Ovary (tissue), 9 donors: ENCODE data around the gene MAD1L1. TPM values are rescaled to one million over a fixed set of nuclear protein-coding genes. Genes with fewer than 3 reads are reported as not detected.
"Not testable (repeated sequence)": the region's sequence is repeated elsewhere in the genome, so short reads cannot be mapped to it uniquely, and the experiment has no call there.

Experiments used
- DNase-seq, 5 donors: peaks; one replicate each; pipeline ENCODE4 v3.0.0-alpha.2; 2019 to 2020
- H3K27ac ChIP-seq, 2 donors: fragments of 200-600 bp; one replicate each; pipeline versions ENCODE4 v1.5.1 to v1.8.0; 2019 to 2022
- H3K27me3 ChIP-seq: fragments of 200-600 bp; one replicate; pipeline ENCODE4 v1.8.0; 2022
- H3K36me3 ChIP-seq: fragments of 200-600 bp; sonication (generic); one replicate; pipeline ENCODE4 v1.5.1; 2019
- H3K4me1 ChIP-seq: one replicate; pipeline ENCODE4 v1.8.1; 2013; ENCODE audit warnings: mild to moderate bottlenecking, moderate library complexity; ENCODE audit not compliant: insufficient read depth
- H3K4me3 ChIP-seq: fragments of 200-600 bp; sonication (generic); one replicate; pipeline ENCODE4 v1.5.1; 2017
- H3K9me3 ChIP-seq, 2 donors: fragments of 200-600 bp in 1 of 2; sonication (generic) in 1 of 2; one replicate each; pipeline versions ENCODE4 v1.5.1 to v1.8.1; 2013 to 2019; ENCODE audit warnings: mild to moderate bottlenecking in 1 of 2, moderate library complexity in 1 of 2
- CTCF ChIP-seq, 3 donors: fragments of 450-650 bp in 2 of 3; fragments of 200-600 bp in 1 of 3; IDR thresholded peaks; one replicate each; pipeline versions ENCODE4 v1.5.1 to v1.8.0; 2016 to 2022; ENCODE audit warnings: antibody characterized with exemption in 3 of 3, mild to moderate bottlenecking in 1 of 3
- EP300 ChIP-seq: sonication (generic); formaldehyde crosslinking; IDR thresholded peaks from one replicate; pipeline ENCODE4 v1.6.1; 2017; ENCODE audit warnings: antibody characterized with exemption
- POLR2A ChIP-seq: fragments of 450-650 bp; IDR thresholded peaks from one replicate; pipeline ENCODE4 v1.6.1; 2017; ENCODE audit warnings: antibody characterized with exemption, mild to moderate bottlenecking, moderate library complexity
- WGBS, 3 donors: extraction: QIAGEN DNeasy Blood & Tissue Kit in 1 of 3; methylation state at CpG; one replicate each; pipeline versions ENCODE4 v1.1.5 to v1.1.7; 2013 to 2017; 5-methylcytosine and 5-hydroxymethylcytosine counted together
- intact Hi-C, 4 donors: fragments of 100-400 bp; cut with DNase I; formaldehyde crosslinking; loops; one replicate each; pipeline versions ENCODE4 v1.11.0 to v1.15.1; 2022 to 2023
- polyA plus RNA-seq, 2 donors: library from polyadenylated mRNA; stranded (reverse); fragments of 200-250 nt in 1 of 2; fragments of 350-450 nt in 1 of 2; fragmentation: Illumina TruSeq in 1 of 2; extraction: RNeasy Lipid Tissue Mini Kit (QIAGEN cat#74804) in 1 of 2; gene quantifications; one replicate each; pipeline ENCODE4 v1.2.3, GENCODE V29; 2013 to 2014
- total RNA-seq, 7 donors: library from RNA; depleted of rRNA in 2 of 7; stranded (reverse); fragments of >200 nt in 2 of 7; fragmentation: NEBNext Ultra II Directional in 3 of 7; extraction: Animal tissue kit (Norgen Biotek cat#: 25700) in 3 of 7; gene quantifications; one replicate each; pipeline versions ENCODE4 v1.1.0 to v1.2.4, GENCODE V29; 2016 to 2023
- donor health status: DM: no; HTN: no; CAD: no; lungs with moderate emphysema.
- donor health status: DM: no; HTN: no; CAD: no.
- donor health status: Bipolar disorder and iron deficiency.
- donor health status: DM: yes; HTN: yes; CAD: no.
- donor health status: DM: no; HTN: no; CAD: no.
- donor health status: DM: yes; HTN: yes; CAD: no.

MAD1L1 gene
- total and polyA plus RNA-seq, 9 donors: 5.9 to 36.6 (median 22.8) TPM

- Histone ChIP-seq H3K27me3 (no peaks in the 10 kb centered on the region), H3K4me1 (peaks cover 5% of the 10 kb centered on the region), H3K9me3 (no peaks in the 10 kb centered on the region), H3K4me3 (no peak overlapping the region), H3K36me3 (no peaks in the 10 kb centered on the region), H3K27ac (no peak overlapping the region)
- intact Hi-C loops: no loop called here
- TF ChIP-seq POLR2A (no peak), CTCF (IDR thresholded peaks at IDR 0.05) (no peak), EP300 (no peak)
- no peak for DNase-seq
- WGBS, 3 donors: 85 to 92% (median 89%) methylated on average over 15 of the region's 15 CpGs
Observed at GRCh38 chr7:1997537-1998076, 235.1 kb downstream of the MAD1L1 start.

- Histone ChIP-seq H3K4me1 (peaks cover 7% of the 10 kb centered on the region), H3K27ac (no peak overlapping the region), H3K4me3 (no peak overlapping the region), H3K27me3 (no peaks in the 10 kb centered on the region), H3K9me3 (no peaks in the 10 kb centered on the region), H3K36me3 (no peaks in the 10 kb centered on the region)
- 93 to 96% (median 96%) methylated on average over 9 of the region's 9 CpGs for WGBS, 3 donors
- TF ChIP-seq CTCF (IDR thresholded peaks at IDR 0.05) (no peak), EP300 (no peak), POLR2A (no peak)
- intact Hi-C loops: no loop called here
- DNase-seq: no peak
Observed at GRCh38 chr7:1996816-1997215, 235.9 kb downstream of the MAD1L1 start.

- H3K9me3 ChIP-seq, H3K4me1 ChIP-seq, H3K4me3 ChIP-seq, H3K36me3 ChIP-seq, H3K27ac ChIP-seq, H3K27me3 ChIP-seq, intact Hi-C loops, DNase-seq: not testable (repeated sequence)
- 90 to 93% (median 93%) methylated on average over 22 to 23 of the region's 24 CpGs for WGBS, 3 donors
Observed at GRCh38 chr7:1995911-1996420, 236.8 kb downstream of the MAD1L1 start.

- Histone ChIP-seq H3K27ac (no peak overlapping the region), H3K4me1 (peaks cover 7% of the 10 kb centered on the region), H3K27me3 (no peaks in the 10 kb centered on the region), H3K4me3 (no peak overlapping the region), H3K36me3 (no peaks in the 10 kb centered on the region), H3K9me3 (no peaks in the 10 kb centered on the region)
- TF ChIP-seq CTCF (IDR thresholded peaks at IDR 0.05): no peak
- TF ChIP-seq POLR2A: no peak
- TF ChIP-seq EP300: no peak
- intact Hi-C loops: no loop called here
- DNase-seq: no peak
- 89 to 96% (median 90%) methylated on average over 10 to 11 of the region's 11 CpGs for whole genome bisulfite sequencing, 3 donors
Observed at GRCh38 chr7:1995426-1995825, 237.3 kb downstream of the MAD1L1 start.

- Histone ChIP-seq H3K9me3 (no peaks in the 10 kb centered on the region), H3K27ac (no peak overlapping the region), H3K4me3 (no peak overlapping the region), H3K27me3 (no peaks in the 10 kb centered on the region), H3K36me3 (no peaks in the 10 kb centered on the region), H3K4me1 (peaks cover 11% of the 10 kb centered on the region)
- intact Hi-C loops: no loop called here
- TF ChIP-seq EP300: no peak
- no peak for TF ChIP-seq CTCF (IDR thresholded peaks at IDR 0.05)
- TF ChIP-seq POLR2A: no peak
- DNase-seq: no peak
- 93 to 94% (median 93%) methylated on average over 13 of the region's 13 CpGs for WGBS, 3 donors
Observed at GRCh38 chr7:1994931-1995330, 237.8 kb downstream of the MAD1L1 start.
